Measurements from ENCODE around the gene ZNF555. TPM values are rescaled to one million over a fixed set of nuclear protein-coding genes. Genes with fewer than 3 reads are reported as not detected.
"Not testable (repeated sequence)": the region's sequence is repeated elsewhere in the genome, so short reads cannot be mapped to it uniquely, and the experiment has no call there.

Gene ZNF555
- total and polyA plus RNA-seq, 4 donors = 9.1 to 15.6 (median 11.4) TPM

DNA sequence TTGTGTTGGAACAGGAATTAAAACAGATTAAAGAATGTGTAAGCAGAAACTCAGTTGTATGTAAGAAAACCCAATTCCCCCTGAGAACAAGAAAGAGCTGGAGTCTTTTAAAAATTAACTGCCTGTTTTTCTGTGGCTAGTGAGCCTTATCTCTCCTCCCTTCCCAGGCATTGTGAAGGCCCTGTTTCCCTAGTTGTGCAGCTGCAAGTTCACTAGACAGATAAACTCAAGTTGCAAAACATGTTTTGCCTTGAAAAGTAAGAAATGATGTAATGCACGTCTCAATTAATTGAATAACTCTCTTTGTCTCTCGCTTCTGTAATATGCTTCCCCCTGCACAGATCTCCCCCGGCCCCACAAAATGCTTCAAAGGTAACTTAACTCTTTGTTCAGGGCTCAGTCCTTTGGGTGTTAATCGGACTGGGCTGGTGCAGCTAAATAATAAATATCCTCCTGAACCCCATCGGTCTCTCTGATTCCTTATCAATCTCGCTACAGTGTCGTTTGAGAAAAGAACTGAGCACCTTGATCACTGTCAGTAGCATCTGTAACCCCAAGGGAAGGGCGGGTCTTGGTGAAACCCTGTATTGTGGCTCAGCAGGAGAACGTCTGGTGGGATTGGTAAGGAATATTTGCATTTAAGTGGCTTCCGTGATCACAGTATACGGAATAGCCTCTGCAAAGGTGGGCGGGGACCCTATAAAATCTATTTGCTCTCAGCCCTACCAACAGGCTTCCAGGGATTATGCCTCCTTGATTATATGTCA is 24.2 kb downstream of the ZNF555 start:
- Histone ChIP-seq H3K27me3 (ENCODE audit: control insufficient read depth, insufficient read depth, low read length) (no peaks in the 10 kb centered on the region), H3K4me3 (ENCODE audit: low read depth, low read length) (no peak overlapping the region), H3K4me1 (ENCODE audit: control insufficient read depth, insufficient read depth, low read length) (no peaks in the 10 kb centered on the region), H3K36me3 (ENCODE audit: control insufficient read depth, insufficient read depth, low read length) (no peaks in the 10 kb centered on the region), H3K27ac (ENCODE audit: low read depth, low read length) (no peak overlapping the region), H3K9me3 (ENCODE audit: control insufficient read depth, insufficient read depth, low read length) (no peaks in the 10 kb centered on the region)
- 61% methylated on average over 8 of the region's 12 CpGs for WGBS (ENCODE audit: insufficient coverage)
- no peak for DNase-seq (ENCODE audit: low read depth in 4 of 6, low spot score in 6 of 6)

GRCh38 chr19:2866495-2867024 is 25.3 kb downstream of the ZNF555 start:
- no peak overlapping the region for H3K4me3 ChIP-seq (ENCODE audit: low read depth, low read length)

DNA sequence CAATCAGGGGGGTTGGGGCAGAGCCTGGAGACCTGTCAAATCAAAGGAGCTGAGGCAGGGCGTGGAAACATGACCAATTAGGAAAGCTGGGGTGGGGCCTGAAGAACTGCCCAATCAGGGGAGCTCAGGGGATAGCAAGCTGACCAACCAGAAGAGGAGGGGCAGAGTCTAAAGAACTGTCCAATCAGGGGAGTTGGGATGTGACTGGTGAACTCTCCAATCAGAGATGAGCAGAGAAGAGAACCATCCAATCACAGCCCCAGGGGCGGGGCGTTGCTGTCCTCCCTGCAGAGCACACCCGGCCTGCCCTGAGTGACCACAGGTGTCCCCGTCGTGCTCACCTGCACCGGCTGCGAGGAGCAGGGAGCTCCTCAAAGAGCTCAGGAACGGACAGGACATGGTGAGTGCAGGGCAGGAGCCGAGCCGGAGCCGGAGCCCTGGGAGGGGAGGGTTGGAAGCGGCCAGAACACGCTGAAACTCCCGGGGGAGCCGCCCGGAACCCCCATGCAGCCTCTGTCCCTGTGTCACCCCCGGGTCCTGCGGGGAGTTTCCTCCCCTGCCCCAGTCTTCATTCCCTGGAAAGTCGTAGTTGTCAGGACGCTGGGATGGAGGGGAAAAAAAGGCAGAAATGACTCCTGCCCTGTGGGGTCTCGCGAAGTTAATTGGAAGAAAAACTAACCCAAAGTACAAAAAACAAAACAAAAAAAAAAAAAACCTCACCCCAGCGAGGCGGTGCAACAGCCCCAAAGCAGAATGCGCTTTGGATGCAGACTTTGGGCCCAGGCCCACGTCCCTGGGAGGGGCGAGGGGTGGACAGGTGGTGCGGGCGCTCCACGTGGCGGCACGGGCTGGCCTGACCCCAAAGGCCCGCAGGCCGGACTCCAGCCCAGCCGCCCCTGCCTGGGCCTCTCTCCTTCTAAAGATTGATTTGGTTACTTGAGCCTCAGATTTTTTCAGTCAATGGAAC is 26.0 kb downstream of the ZNF555 start, which contains the start of gene ZNF556:
Gene ZNF556, plus strand, starts transcription at position 311 of the 967 bp plus-strand sequence. Its CDS starts 87 bp downstream, at position 398.
- WGBS (ENCODE audit: insufficient coverage) = 78% methylated on average over 22 of the region's 36 CpGs
- no peaks in the 10 kb centered on the region for H3K27me3 ChIP-seq (ENCODE audit: control insufficient read depth, insufficient read depth, low read length)
- H3K9me3 ChIP-seq (ENCODE audit: control insufficient read depth, insufficient read depth, low read length) = peaks cover 2% of the 10 kb centered on the region
- H3K4me3 ChIP-seq (ENCODE audit: low read depth, low read length) = no peak within 1 kb of the TSS
- DNase-seq (ENCODE audit: low read depth in 4 of 6, low spot score in 6 of 6) = no peak
- no peaks in the 10 kb centered on the region for H3K4me1 ChIP-seq (ENCODE audit: control insufficient read depth, insufficient read depth, low read length)
- no peaks in the 10 kb centered on the region for H3K36me3 ChIP-seq (ENCODE audit: control insufficient read depth, insufficient read depth, low read length)
- H3K27ac ChIP-seq (ENCODE audit: low read depth, low read length) = no peak within 1 kb of the TSS

More at GRCh38 chr19:2866495-2867024, 25.3 kb downstream of the ZNF555 start:
- Histone ChIP-seq H3K27me3 (ENCODE audit: control insufficient read depth, insufficient read depth, low read length) (no peaks in the 10 kb centered on the region), H3K9me3 (ENCODE audit: control insufficient read depth, insufficient read depth, low read length) (no peaks in the 10 kb centered on the region), H3K27ac (ENCODE audit: low read depth, low read length) (no peak overlapping the region), H3K36me3 (ENCODE audit: control insufficient read depth, insufficient read depth, low read length) (no peaks in the 10 kb centered on the region), H3K4me1 (ENCODE audit: control insufficient read depth, insufficient read depth, low read length) (no peaks in the 10 kb centered on the region)
- DNase-seq (ENCODE audit: low read depth in 4 of 6, low spot score in 6 of 6) = no peak
- 83% methylated on average over 8 of the region's 8 CpGs for whole genome bisulfite sequencing (ENCODE audit: insufficient coverage)

GRCh38 chr19:2869618-2870017 is 28.3 kb downstream of the ZNF555 start:
- Histone ChIP-seq H3K27ac (ENCODE audit: low read depth, low read length) (no peak overlapping the region), H3K4me3 (ENCODE audit: low read depth, low read length) (no peak overlapping the region), H3K9me3 (ENCODE audit: control insufficient read depth, insufficient read depth, low read length) (peaks cover 2% of the 10 kb centered on the region), H3K27me3 (ENCODE audit: control insufficient read depth, insufficient read depth, low read length) (no peaks in the 10 kb centered on the region), H3K4me1 (ENCODE audit: control insufficient read depth, insufficient read depth, low read length) (no peaks in the 10 kb centered on the region), H3K36me3 (ENCODE audit: control insufficient read depth, insufficient read depth, low read length) (no peaks in the 10 kb centered on the region)
- DNase-seq (ENCODE audit: low read depth in 4 of 6, low spot score in 6 of 6) = no peak
- 78% methylated on average over 10 of the region's 10 CpGs for WGBS (ENCODE audit: insufficient coverage)

DNA sequence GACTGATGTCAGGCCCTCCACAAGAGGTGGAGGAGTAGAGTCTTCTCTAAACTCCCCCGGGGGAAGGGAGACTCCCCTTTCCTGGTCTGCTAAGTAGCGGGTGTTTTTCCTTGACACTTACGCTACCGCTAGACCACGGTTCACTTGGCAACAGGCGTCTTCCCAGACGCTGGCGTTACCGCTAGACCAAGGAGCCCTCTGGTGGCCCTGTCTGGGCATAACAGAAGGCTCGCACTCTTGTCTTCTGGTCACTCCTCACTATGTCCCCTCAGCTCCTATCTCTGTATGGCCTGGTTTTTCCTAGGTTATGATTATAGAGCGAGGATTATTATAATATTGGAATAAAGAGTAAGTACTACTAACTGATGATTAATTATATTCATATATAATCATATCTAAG is 30.9 kb downstream of the ZNF555 start:
- not testable (repeated sequence) for H3K9me3 ChIP-seq (ENCODE audit: control insufficient read depth, insufficient read depth, low read length); H3K4me1 ChIP-seq (ENCODE audit: control insufficient read depth, insufficient read depth, low read length); H3K27ac ChIP-seq (ENCODE audit: low read depth, low read length); H3K36me3 ChIP-seq (ENCODE audit: control insufficient read depth, insufficient read depth, low read length); DNase-seq (ENCODE audit: low read depth in 4 of 6, low spot score in 6 of 6); H3K4me3 ChIP-seq (ENCODE audit: low read depth, low read length); H3K27me3 ChIP-seq (ENCODE audit: control insufficient read depth, insufficient read depth, low read length)
- 50% methylated on average over 1 of the region's 11 CpGs for WGBS (ENCODE audit: insufficient coverage)

GRCh38 chr19:2877398-2878331 is 36.4 kb downstream of the ZNF555 start:
- H3K4me1 ChIP-seq (ENCODE audit: control insufficient read depth, insufficient read depth, low read length) = no peaks in the 10 kb centered on the region
- H3K36me3 ChIP-seq (ENCODE audit: control insufficient read depth, insufficient read depth, low read length) = no peaks in the 10 kb centered on the region
- no peaks in the 10 kb centered on the region for H3K27me3 ChIP-seq (ENCODE audit: control insufficient read depth, insufficient read depth, low read length)
- no peak overlapping the region for H3K4me3 ChIP-seq (ENCODE audit: low read depth, low read length)
- 94% methylated on average over 16 of the region's 32 CpGs for WGBS (ENCODE audit: insufficient coverage)
- peaks cover 9% of the 10 kb centered on the region for H3K9me3 ChIP-seq (ENCODE audit: control insufficient read depth, insufficient read depth, low read length)
- no peak for DNase-seq (ENCODE audit: low read depth in 4 of 6, low spot score in 6 of 6)
- no peak overlapping the region for H3K27ac ChIP-seq (ENCODE audit: low read depth, low read length)

GRCh38 chr19:2883686-2884439 is 42.6 kb downstream of the ZNF555 start:
- no peak for DNase-seq (ENCODE audit: low read depth in 4 of 6, low spot score in 6 of 6)
- 83% methylated on average over 7 of the region's 14 CpGs for WGBS (ENCODE audit: insufficient coverage)
- H3K9me3 ChIP-seq (ENCODE audit: control insufficient read depth, insufficient read depth, low read length) = no peaks in the 10 kb centered on the region
- H3K27me3 ChIP-seq (ENCODE audit: control insufficient read depth, insufficient read depth, low read length) = no peaks in the 10 kb centered on the region
- no peaks in the 10 kb centered on the region for H3K4me1 ChIP-seq (ENCODE audit: control insufficient read depth, insufficient read depth, low read length)
- no peak overlapping the region for H3K4me3 ChIP-seq (ENCODE audit: low read depth, low read length)
- no peaks in the 10 kb centered on the region for H3K36me3 ChIP-seq (ENCODE audit: control insufficient read depth, insufficient read depth, low read length)
- no peak overlapping the region for H3K27ac ChIP-seq (ENCODE audit: low read depth, low read length)

GRCh38 chr19:2885736-2886135 is 44.5 kb downstream of the ZNF555 start:
- Histone ChIP-seq H3K4me3 (ENCODE audit: low read depth, low read length) (no peak overlapping the region), H3K36me3 (ENCODE audit: control insufficient read depth, insufficient read depth, low read length) (no peaks in the 10 kb centered on the region), H3K4me1 (ENCODE audit: control insufficient read depth, insufficient read depth, low read length) (no peaks in the 10 kb centered on the region), H3K9me3 (ENCODE audit: control insufficient read depth, insufficient read depth, low read length) (no peaks in the 10 kb centered on the region), H3K27me3 (ENCODE audit: control insufficient read depth, insufficient read depth, low read length) (no peaks in the 10 kb centered on the region), H3K27ac (ENCODE audit: low read depth, low read length) (no peak overlapping the region)
- no peak for DNase-seq (ENCODE audit: low read depth in 4 of 6, low spot score in 6 of 6)
- 91% methylated on average over 17 of the region's 17 CpGs for WGBS (ENCODE audit: insufficient coverage)

Data from spinal cord (tissue), 10 donors.